ENCODE data around the gene SRSF1. TPM values are rescaled to one million over a fixed set of nuclear protein-coding genes. Genes with fewer than 3 reads are reported as not detected.
A peak's percentile ranks its signal among the peaks of the same experiment; 100 is the strongest.

The SRSF1 gene
- total and polyA plus RNA-seq, 2 donors (not counting 1 experiment from before 2014, with no cell fraction given), result 191 to 307 TPM

GRCh38 chr17:57953705-57954396 is 53.2 kb downstream of the SRSF1 start:
- no peaks in the 10 kb centered on the region for H3K9me3 ChIP-seq (ENCODE audit: control insufficient read depth, insufficient read depth, low read depth, low read length)
- no peaks in the 10 kb centered on the region for H4K20me1 ChIP-seq (ENCODE audit: control insufficient read depth, extremely low read depth, insufficient read depth, low read length)
- DNase-seq (ENCODE audit: low read depth in 2 of 2), result no peak
- peaks cover 34% of the 10 kb centered on the region for H3K79me2 ChIP-seq (ENCODE audit: control insufficient read depth, insufficient read depth, low read length)
- peak overlapping the region; percentile 56 for H3K27ac ChIP-seq (ENCODE audit: insufficient read depth, low read length)
- H3K4me2 ChIP-seq (ENCODE audit: extremely low read depth, insufficient read depth, low read length), result peak overlapping the region; percentile 78
- H3K4me1 ChIP-seq (ENCODE audit: control insufficient read depth, extremely low read depth, insufficient read depth, low read length), result peaks cover 32% of the 10 kb centered on the region
- no peaks in the 10 kb centered on the region for H3K27me3 ChIP-seq (ENCODE audit: control insufficient read depth, insufficient read depth, low read length)
- peak overlapping the region; percentile 95 for H3K9ac ChIP-seq (ENCODE audit: insufficient read depth, low read length)
- peak overlapping the region; percentile 48 to 72 (median 56) for H3K4me3 ChIP-seq (replicated peaks in 1 of 4; ENCODE audit: control extremely low read depth in 1 of 4, insufficient read depth in 1 of 4, low read depth in 3 of 4, low read length in 4 of 4)
- no peak for TF ChIP-seq EZH2 (IDR thresholded peaks at IDR 0.05; ENCODE audit: low read length, missing control alignments)
- TF ChIP-seq, protein P1, sequence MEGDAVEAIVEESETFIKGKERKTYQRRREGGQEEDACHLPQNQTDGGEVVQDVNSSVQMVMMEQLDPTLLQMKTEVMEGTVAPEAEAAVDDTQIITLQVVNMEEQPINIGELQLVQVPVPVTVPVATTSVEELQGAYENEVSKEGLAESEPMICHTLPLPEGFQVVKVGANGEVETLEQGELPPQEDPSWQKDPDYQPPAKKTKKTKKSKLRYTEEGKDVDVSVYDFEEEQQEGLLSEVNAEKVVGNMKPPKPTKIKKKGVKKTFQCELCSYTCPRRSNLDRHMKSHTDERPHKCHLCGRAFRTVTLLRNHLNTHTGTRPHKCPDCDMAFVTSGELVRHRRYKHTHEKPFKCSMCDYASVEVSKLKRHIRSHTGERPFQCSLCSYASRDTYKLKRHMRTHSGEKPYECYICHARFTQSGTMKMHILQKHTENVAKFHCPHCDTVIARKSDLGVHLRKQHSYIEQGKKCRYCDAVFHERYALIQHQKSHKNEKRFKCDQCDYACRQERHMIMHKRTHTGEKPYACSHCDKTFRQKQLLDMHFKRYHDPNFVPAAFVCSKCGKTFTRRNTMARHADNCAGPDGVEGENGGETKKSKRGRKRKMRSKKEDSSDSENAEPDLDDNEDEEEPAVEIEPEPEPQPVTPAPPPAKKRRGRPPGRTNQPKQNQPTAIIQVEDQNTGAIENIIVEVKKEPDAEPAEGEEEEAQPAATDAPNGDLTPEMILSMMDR (conservative IDR thresholded peaks at IDR 0.05 in 1 of 2, IDR thresholded peaks at IDR 0.05 in 1 of 2; ENCODE audit: low read depth in 1 of 2, low read length in 2 of 2), result no peak
- H3K36me3 ChIP-seq (ENCODE audit: control insufficient read depth, insufficient read depth, low read length), result no peaks in the 10 kb centered on the region
- H2AFZ ChIP-seq (ENCODE audit: low read length), result no peak overlapping the region

Other genes starting within 250 kb of the SRSF1 start
- gene MRPS23, start 157.2 kb downstream of the SRSF1 start, total RNA-seq, result 18.5 and 27.9 TPM in 2 replicates
- gene MRPS23, start 157.2 kb downstream of the SRSF1 start, polyA plus RNA-seq, result 40.0 and 57.6 TPM in 2 replicates
- 6.2 and 11.9 TPM in 2 replicates for gene CUEDC1, start 51.8 kb downstream of the SRSF1 start, total RNA-seq
- gene CUEDC1, start 51.8 kb downstream of the SRSF1 start, polyA plus RNA-seq, result 25.6 and 34.9 TPM in 2 replicates
- 37.0 and 51.2 TPM in 2 replicates for gene VEZF1, start 19.0 kb downstream of the SRSF1 start, total RNA-seq
- 43.9 and 44.3 TPM in 2 replicates for gene VEZF1, start 19.0 kb downstream of the SRSF1 start, polyA plus RNA-seq
- 32.1 and 32.9 TPM in 2 replicates for gene DYNLL2, start 76.2 kb upstream of the SRSF1 start, total RNA-seq
- gene DYNLL2, start 76.2 kb upstream of the SRSF1 start, polyA plus RNA-seq, result 17.1 and 22.7 TPM in 2 replicates
- gene OR4D1, start 141.1 kb upstream of the SRSF1 start, total RNA-seq, result not detected in 2 replicates
- gene OR4D1, start 141.1 kb upstream of the SRSF1 start, polyA plus RNA-seq, result not detected in 2 replicates
- gene OR4D2, start 159.7 kb upstream of the SRSF1 start, total RNA-seq, result not detected in 2 replicates
- not detected in 2 replicates for gene OR4D2, start 159.7 kb upstream of the SRSF1 start, polyA plus RNA-seq
- not detected in 2 replicates for gene EPX, start 185.5 kb upstream of the SRSF1 start, total RNA-seq
- not detected in 2 replicates for gene EPX, start 185.5 kb upstream of the SRSF1 start, polyA plus RNA-seq
- 13.1 and 17.8 TPM in 2 replicates for gene MKS1, start 212.0 kb upstream of the SRSF1 start, total RNA-seq
- 8.7 and 10.3 TPM in 2 replicates for gene MKS1, start 212.0 kb upstream of the SRSF1 start, polyA plus RNA-seq
- gene LPO, start 231.3 kb upstream of the SRSF1 start, total RNA-seq, result not detected in 2 replicates
- gene LPO, start 231.3 kb upstream of the SRSF1 start, polyA plus RNA-seq, result not detected in 2 replicates

Measured in fibroblast of lung (primary cell).